ENCODE measurements around the gene ACE.

The ACE gene

DNA sequence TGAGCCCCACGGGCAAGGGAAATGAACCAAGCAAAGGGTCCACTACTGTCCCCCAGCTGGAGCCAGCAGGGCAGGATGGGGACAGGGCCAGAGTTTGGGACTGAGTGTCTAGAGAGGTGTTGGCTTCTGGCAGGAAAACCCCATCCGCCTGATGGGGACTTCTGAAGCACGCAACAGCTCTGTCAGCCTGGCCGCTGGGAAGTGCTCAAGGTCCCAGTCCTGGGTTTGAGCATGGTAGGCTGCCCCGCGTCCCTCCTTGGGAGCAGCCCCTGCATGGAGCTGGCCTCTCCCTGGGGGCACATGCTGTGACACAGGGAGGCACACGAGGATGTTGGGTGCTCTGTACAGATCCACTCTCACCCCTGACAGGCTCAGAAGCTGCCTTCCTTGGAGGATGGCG is 14.6 kb downstream of the ACE start:
- no peak for DNase-seq (ENCODE audit: low read depth, low spot score)

DNA sequence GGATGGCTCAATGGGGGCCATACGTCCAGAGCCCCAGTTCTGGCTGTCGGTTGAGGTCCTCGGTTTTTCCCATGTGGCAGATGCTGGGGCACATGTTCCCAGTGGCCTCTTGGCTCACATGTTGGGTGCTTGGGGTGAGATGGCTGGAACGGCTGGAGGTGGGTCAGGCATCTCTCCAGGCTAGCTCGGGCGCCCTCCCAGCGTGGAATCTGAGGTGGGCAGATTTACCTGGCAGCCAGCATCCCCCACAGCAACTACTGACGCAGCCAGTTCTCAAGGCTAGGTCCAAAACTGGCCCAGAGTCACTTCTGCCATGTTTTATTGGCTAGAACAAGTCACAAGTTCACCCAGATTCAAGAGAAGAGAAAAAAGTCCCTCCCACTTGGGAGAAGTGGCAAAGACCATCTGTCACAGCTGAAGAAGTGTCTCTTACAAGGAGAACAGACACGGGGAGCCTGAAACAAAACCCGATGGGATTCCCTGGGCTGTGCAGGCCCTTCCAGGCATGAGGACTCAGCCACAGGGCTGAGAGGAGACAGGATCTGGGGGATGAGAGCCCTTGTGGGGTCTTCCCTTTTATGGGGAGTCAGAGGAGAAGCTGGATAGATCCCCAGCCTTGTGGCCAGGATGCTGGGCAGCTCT is 15.2 kb downstream of the ACE start:
- no peak for DNase-seq (ENCODE audit: low read depth, low spot score)

DNA sequence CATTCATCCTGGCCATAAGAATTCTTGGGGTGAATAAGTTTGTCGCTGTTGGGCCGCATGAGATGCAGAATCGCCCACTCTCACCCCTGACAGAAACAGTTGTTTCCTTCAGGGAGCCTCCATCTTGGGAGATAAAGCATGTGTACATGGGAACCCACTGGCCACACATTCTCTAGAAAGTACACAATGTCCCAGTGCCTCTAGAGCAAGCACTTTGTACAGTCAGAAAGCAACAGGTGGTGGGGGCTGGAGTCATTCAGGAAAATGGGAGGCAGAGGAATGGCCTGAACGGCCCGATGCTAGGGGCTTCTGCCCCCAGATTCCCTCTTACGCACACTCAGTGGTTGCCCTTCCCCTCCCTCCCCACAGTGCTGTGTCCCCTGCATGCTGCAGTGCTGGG is 16.1 kb downstream of the ACE start:
- no peak for DNase-seq (ENCODE audit: low read depth, low spot score)

DNA sequence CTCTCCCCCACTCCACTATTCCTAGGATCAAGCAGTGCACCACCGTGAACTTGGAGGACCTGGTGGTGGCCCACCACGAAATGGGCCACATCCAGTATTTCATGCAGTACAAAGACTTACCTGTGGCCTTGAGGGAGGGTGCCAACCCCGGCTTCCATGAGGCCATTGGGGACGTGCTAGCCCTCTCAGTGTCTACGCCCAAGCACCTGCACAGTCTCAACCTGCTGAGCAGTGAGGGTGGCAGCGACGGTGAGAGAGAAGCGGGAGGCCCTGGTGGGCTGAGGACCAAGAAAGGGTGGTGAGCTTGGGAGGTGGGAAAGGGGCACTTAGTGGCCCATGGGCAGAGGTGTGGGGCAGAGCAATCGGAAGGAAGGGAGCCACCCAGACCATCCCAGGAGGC is 16.6 kb downstream of the ACE start:
- no peak for DNase-seq (ENCODE audit: low read depth, low spot score)

DNA sequence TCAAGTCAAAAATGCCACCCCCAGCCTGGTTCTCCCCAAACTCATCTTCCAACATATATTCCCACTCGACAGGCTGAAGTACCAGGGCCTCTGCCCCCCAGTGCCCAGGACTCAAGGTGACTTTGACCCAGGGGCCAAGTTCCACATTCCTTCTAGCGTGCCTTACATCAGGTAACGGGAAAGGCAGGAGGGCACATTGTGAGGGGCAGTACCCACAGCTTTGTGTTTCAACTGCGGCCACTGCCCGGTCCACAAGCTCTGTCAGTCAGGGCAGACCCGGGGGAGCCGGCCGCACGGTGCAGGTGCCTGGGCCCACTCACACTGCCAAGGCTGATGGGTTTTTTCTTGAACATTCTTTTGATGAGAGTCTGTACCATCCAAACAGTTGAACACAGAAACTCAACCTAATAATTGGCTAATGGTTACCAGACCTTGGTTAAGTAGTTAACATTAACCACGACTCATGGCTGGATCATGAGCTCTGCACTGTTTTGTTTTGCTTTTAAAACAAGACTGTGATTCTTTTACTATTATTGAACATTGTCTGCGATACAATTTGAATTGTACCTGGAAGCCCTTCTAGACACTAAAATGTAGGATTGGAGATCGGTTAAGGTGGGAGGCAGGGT is 17.6 kb downstream of the ACE start:
- DNase-seq (ENCODE audit: low read depth, low spot score) = no peak

DNA sequence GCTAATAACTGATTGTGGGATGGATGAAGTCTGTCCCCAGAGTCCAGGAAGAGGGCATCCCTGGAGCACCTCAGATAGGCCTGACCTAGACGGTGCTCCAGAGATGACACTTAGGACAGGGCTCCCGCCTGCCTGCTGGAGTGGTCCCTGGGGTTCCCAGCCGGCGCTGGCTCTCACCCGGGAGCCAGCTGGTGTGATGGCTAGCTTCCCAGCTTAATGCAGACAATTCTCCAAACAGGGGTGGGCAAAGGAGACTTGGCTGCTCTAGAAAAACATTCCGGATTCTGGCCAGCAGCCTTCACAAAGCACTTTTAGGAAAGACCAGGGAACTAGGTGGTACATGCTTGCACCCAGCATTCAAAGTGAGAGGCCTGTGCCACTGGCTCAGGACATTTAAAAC is 18.6 kb downstream of the ACE start:
- DNase-seq (ENCODE audit: low read depth, low spot score) = no peak

DNA sequence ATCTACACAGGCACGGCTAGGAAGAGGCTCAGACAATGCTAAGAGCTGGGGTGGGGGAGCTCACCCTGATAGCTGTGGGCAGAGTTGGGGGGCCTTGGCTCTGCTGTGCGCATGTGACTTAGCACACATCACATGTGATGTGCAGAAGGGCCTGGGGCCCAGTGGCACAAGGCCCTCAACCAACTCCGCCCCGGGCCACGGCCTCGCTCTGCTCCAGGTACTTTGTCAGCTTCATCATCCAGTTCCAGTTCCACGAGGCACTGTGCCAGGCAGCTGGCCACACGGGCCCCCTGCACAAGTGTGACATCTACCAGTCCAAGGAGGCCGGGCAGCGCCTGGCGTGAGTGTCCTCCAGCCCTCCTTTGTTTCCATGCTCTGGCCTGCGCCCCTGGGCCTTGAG is 19.3 kb downstream of the ACE start:
- DNase-seq (ENCODE audit: low read depth, low spot score) = no peak

DNA sequence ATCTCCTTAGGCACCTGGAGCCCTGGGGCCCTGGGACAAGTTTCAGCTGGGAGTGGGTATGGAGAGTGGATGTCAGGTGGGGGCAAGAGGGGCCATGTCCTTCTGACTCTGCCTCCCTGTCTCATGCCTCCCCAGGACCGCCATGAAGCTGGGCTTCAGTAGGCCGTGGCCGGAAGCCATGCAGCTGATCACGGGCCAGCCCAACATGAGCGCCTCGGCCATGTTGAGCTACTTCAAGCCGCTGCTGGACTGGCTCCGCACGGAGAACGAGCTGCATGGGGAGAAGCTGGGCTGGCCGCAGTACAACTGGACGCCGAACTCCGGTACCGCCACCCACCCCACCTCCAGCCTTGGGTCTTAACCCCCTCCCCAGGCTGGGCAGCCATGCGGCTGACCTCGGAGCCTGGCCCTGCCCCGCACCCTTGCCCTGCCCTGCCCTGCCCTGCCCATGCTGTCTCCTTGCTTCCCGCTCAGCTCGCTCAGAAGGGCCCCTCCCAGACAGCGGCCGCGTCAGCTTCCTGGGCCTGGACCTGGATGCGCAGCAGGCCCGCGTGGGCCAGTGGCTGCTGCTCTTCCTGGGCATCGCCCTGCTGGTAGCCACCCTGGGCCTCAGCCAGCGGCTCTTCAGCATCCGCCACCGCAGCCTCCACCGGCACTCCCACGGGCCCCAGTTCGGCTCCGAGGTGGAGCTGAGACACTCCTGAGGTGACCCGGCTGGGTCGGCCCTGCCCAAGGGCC is 20.0 kb downstream of the ACE start:
- DNase-seq (ENCODE audit: low read depth, low spot score) = no peak

DNA sequence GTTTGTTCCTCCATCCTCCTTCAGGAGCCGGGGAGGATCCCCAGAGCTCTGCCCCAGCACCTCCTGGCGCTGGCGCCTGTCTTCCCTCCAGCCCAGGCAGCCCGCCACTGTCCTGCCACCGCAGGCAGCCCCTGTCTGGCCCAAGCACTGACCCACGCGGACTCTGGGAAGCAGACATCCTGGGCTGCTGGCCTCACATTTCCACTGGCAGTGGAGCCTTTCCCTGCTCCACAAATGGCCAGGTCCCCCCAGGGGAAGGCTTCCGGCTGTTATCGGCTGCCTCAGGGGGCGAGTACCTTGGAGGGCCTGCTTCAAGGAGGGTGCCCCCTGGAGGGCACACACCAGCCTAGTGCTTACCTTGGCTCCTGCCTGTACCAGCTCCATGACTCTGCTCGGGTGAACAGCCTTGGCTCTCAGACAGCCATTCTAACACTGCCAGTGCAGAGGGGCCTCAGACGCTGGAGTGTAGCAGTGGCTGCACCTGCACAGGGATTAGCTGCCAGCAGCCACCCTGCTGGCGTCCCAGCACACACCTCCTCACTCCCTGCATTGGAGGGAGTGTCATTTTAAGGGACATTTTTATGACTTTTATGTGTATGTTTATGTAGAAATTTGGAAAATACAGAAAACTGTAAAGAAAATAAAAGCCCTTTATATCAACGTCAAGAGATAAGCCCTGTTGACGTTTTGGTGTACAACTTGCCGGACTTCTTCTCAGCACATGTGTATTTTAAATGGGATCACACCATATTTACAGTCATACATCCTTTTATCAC is 21.0 kb downstream of the ACE start:
- peak; percentile 36 for DNase-seq (ENCODE audit: low read depth, low spot score)

DNA sequence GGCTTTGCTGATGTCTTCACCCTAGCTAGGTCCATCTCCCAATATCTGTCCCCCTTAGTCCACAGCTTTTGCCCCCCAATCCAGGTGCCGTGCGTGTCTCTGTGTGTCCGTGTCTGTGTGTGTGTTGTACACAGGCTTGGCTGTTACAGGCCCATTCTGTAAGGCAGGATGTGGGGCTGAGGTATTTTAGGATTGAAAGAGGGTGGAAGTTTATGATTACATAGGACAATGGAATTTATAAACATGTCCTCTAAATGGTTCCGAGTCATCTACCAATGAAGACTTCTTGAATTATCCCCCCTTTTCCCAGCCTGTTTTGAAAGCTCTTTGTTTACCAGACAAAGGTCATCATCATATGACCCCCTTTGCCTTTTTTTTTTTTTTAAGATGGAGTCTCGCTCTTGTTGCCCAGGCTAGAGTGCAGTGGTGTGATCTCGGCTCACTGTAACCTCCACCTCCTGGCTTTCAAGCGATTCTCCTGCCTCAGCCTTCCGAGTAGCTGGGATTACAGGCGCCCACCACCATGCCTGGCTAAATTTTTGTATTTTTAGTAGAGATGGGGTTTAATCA is 21.9 kb downstream of the ACE start:
- no peak for DNase-seq (ENCODE audit: low read depth, low spot score)

DNA sequence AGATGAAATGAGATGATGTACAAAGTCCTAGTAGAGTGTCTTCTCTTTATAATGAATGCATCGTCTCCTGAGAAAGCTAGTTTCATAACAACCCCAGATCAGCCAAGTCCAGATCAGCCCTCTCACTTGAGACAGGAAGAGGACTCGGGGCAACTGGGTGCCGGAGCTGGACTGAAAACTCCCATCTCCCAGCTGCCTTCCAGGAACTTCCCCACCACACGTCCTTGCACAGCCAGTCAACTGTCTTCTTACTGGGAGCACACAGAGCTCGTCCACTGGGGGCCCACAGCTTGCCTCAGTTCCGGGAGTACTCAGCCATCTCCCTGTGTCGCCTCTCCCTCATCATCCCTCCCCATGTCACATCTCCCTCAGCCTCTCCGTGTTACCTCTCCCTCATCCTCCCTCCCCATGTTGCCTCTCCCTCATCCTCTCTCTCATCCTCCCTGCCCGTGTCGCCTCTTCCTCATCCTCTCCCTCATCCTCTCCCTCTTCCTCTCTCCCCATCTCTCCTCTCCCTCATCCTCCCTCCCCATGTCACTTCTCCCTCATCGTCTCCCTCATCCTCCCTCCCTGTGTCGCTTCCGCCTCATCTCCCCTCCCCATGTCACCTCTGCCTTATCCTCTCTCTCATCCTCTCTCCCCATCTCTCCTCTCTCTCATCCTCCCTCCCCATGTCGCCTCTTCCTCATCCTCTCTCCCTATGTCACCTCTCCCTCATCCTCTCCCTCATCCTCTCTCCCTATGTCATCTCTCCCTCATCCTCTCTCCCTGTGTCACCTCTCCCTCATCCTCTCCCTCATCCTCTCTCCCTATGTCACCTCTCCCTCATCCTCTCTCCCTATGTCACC is 23.9 kb downstream of the ACE start:
- DNase-seq (ENCODE audit: low read depth, low spot score) = no peak

DNA sequence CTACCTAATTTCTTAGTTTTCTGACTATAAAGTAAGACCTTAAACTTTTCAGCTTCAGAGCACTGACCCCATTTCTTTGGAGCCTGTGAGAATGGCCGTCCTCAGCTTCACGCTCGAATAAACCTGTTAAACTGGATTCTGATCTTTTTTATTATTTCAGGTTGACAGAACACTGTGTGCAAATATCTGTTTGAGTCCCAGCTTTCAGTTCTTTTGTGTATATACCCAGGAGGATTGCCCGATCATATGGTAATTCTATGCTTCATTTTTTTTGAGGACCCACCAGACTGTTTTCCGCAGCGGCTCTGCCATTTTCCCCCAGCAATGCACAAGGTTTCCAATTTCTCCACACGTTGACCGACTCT is 26.5 kb downstream of the ACE start:
- no peak for DNase-seq (ENCODE audit: low read depth, low spot score)

DNA sequence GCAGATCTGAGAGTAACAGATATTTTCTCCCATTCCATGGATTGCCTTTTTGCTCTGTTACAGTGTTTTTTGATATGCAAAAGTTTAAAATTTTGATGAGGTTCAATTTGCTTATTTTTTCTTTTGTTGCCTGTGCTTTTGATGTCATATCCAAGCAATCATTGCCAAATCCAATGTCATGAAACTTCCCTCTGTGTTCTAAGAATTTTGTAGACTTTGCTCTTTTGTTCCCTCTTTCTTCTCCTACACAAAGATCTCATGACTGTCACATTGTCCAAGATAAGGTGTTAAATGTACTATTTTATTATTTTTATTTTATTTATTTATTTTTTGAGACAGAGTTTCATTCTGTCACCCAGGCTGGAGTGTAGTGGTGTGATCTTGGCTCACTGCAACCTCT is 27.4 kb downstream of the ACE start:
- DNase-seq (ENCODE audit: low read depth, low spot score) = no peak

DNA sequence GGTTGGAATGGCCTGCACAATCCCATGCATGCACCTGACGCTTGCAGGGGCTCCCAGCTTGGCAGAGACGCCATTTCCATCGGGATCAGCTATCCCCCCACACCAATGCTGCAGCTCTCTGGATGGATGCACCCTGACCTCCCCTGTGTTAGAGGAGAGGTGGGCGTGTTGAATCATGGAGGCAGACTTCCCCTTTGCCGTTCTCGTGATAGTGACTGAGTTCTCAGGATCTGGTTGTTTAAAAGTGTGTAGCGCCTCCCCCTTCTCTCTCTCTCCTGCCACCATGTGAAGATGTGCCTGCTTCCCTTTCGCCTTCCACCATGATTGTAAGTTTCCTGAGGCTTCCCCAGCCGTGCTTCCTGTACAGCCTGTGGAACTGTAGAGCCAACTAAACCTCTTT is 28.5 kb downstream of the ACE start:
- no peak for DNase-seq (ENCODE audit: low read depth, low spot score)

DNA sequence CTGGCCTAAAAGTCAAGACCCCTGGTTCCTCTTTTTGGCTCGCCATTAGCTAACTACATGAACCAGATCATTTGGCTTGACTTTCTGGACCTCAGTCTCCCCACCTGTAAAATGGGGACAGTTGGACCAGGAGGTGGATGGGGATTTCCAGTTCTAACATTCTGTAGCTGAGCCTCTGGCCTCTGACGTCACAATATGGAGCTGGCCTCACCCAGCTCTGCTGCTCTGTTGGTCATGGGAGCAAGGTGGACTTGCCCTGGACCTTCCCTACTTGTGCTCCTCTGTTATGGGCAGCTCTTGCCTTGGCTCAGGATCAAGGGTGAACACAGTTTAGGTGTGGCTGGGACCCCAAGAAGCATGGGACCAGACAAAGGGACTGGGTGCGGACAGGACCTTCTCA is 29.8 kb downstream of the ACE start:
- DNase-seq (ENCODE audit: low read depth, low spot score) = no peak

DNA sequence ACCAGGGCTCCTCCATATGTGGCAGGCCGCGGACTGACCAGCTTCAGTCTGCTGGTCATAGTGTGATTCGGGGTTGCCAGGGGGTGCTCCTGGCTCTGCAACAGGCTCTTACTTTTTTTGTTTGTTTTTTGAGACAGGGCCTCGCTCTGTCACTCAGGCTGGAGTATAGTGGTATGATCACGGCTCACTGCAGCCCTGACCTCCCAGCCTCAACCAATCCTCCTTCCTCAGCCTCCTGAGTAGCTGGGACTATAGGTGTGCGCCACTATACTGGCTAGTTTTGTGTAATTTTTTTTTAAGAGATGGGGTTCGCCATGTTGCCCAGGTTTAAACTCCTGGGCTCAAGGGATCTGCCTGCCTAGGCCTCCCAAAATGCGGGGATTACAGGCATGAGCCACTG is 34.5 kb downstream of the ACE start:
- no peak for DNase-seq (ENCODE audit: low read depth, low spot score)

DNA sequence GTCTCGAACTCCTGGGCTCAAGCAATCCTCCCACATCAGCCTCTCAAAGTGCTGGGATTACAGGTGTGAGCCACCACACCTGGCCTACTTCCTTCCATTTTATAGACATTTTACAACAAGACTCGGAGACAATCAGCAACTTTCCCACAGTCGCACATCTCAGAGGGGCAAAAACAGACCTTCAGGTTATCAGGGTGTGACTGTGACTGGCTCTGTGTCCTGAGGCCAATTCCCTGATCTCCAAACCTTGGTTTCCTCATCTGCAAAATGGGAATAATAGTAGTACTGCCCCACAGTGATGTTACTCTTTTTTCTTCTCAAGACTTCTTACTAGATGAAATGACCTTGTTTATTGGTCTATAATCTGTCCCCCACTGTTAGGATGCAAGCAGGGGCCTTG is 35.5 kb downstream of the ACE start:
- DNase-seq (ENCODE audit: low read depth, low spot score) = no peak

DNA sequence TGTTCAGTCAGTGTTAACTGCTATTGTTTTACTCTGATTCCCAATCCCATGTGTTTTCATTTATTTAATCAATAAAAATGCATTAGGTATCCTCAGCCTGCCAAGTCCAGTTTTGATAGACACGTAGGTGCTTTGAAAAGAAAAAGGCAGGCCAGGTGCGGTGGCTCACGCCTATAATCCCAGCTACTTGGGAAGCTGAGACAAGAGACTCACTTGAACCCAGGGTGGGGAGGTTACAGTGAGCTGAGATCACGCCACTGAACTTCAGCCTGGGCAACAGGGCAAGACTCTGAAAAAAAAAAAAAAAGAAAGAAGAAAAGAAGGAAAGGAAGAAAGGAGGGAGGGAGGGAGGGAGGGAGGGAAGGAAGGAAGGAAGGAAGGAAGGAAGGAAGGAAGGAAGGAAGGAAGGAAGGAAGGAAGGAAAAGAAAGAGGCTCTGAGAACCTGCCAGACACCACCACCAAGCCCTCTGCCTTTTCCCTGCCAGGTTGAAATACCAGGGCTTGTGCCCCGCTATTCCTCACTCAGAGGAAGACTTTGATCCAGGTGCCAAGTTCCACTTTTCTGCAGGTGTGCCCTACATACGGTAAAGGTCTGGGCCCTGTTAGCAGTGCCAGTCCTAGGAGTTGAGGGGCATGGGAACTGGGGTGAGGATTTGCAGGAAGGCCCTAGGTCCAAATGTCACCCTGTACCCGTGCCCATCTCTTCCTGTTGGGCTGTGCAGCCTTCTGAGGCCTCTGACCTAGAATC is 36.2 kb downstream of the ACE start:
- no peak for DNase-seq (ENCODE audit: low read depth, low spot score)

DNA sequence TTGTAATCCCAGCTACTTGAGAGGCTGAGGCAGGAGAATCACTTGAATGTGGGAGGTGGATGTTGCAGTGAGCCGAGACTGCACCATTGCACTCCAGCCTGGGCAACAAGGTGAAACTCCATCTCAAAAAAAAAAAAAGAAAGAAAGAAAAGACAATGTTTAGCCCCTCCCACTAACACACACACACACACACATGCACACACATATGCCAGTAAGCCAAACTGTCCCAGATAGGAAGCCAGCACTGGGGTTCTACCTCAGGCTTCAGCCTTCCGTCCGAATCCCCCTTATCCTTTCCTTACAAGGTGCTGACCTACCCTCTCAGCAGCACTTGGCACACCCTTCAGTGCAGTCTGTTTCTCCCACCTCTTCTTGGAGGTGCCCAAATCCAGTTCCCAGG is 37.6 kb downstream of the ACE start:
- DNase-seq (ENCODE audit: low read depth, low spot score) = no peak

DNA sequence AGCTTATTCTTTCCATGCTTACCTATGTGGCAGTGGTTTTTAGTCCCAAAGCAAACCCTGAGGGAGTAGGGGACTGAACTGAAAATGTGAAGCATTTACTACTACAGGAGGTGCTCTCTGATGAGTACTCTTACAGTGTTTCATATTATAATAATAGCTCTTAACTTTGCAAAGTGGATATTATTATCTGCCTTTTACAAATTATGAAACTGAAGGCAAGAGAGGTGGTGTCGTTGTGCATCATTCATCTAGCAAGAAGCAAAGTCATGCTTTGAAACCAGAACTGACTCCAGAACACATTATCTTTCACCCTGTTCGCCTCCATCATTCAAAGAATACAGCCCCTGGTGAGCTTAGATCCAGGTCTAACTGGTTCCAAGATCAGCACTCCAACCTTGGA is 38.1 kb downstream of the ACE start:
- DNase-seq (ENCODE audit: low read depth, low spot score) = no peak

DNA sequence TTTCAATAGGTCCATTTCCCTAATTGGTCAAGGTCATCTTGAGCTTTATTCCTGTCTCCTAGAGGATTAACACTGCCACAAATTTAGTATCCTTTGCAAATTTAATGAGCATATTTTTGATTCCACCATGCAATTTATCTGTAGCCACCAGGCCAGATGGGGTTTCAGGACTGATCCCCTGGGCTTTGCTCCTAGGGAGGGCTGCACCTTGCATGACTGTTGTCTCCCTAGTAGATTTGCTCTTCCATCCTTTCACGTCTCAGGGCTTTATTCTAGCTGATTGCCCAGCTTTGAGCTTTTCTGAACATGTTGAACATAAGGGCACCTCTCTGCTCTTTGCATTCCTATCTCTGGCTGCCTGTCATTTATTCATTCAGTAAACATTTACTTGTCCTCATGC is 38.6 kb downstream of the ACE start:
- no peak for DNase-seq (ENCODE audit: low read depth, low spot score)
